IPS DF 6.9 (cell line): ENCODE results near the gene TTC7B.
"Not testable (repeated sequence)": the region's sequence is repeated elsewhere in the genome, so short reads cannot be mapped to it uniquely, and the experiment has no call there.

Experiments used
- DNase-seq: peaks from one replicate; pipeline ENCODE4 v3.0.0-alpha.2; 2013; ENCODE audit warnings: low read depth, low spot score
- H3K27ac ChIP-seq: one replicate; pipeline ENCODE4 v1.5.1; 2013; ENCODE audit warnings: low read length, control low read depth
- H3K27me3 ChIP-seq: 2 replicates; pipeline ENCODE4 v1.6.1; 2013; ENCODE audit warnings: mild to moderate bottlenecking, low read length; ENCODE audit not compliant: control insufficient read depth, insufficient read depth
- H3K36me3 ChIP-seq: 2 replicates; pipeline ENCODE4 v1.6.1; 2013; ENCODE audit warnings: low read length; ENCODE audit not compliant: control insufficient read depth, insufficient read depth
- H3K4me1 ChIP-seq: 2 replicates; pipeline ENCODE4 v1.6.1; 2013; ENCODE audit warnings: low read length; ENCODE audit not compliant: control insufficient read depth, insufficient read depth
- H3K4me3 ChIP-seq: 2 replicates; pipeline ENCODE4 v1.5.1; 2013; ENCODE audit warnings: mild to moderate bottlenecking, low read length
- H3K9me3 ChIP-seq: 2 replicates; pipeline ENCODE4 v1.6.1; 2013; ENCODE audit warnings: low read length, inconsistent platforms; ENCODE audit not compliant: control insufficient read depth, insufficient read depth
- WGBS: extraction: QIAGEN DNeasy Blood & Tissue Kit; methylation state at CpG from one replicate; pipeline ENCODE4 v1.1.7; 2013; ENCODE audit warnings: mixed read lengths, missing lambda C conversion rate; ENCODE audit not compliant: insufficient read length, insufficient coverage; 5-methylcytosine and 5-hydroxymethylcytosine counted together

TTC7B gene, protein sequence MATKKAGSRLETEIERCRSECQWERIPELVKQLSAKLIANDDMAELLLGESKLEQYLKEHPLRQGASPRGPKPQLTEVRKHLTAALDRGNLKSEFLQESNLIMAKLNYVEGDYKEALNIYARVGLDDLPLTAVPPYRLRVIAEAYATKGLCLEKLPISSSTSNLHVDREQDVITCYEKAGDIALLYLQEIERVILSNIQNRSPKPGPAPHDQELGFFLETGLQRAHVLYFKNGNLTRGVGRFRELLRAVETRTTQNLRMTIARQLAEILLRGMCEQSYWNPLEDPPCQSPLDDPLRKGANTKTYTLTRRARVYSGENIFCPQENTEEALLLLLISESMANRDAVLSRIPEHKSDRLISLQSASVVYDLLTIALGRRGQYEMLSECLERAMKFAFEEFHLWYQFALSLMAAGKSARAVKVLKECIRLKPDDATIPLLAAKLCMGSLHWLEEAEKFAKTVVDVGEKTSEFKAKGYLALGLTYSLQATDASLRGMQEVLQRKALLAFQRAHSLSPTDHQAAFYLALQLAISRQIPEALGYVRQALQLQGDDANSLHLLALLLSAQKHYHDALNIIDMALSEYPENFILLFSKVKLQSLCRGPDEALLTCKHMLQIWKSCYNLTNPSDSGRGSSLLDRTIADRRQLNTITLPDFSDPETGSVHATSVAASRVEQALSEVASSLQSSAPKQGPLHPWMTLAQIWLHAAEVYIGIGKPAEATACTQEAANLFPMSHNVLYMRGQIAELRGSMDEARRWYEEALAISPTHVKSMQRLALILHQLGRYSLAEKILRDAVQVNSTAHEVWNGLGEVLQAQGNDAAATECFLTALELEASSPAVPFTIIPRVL

GRCh38 chr14:90815822-90816662 is at the start of gene TTC7B:
Gene TTC7B, minus strand, starts transcription at chr14:90816430. Its CDS starts 135 bp downstream, at chr14:90816295.
- no peak for DNase-seq
- no peaks in the 10 kb centered on the region for H3K36me3 ChIP-seq
- H3K9me3 ChIP-seq = no peaks in the 10 kb centered on the region
- H3K4me1 ChIP-seq = no peaks in the 10 kb centered on the region; the same call in 1 of the 2 replicates
- H3K27me3 ChIP-seq = no peaks in the 10 kb centered on the region
- peak within 1 kb of the TSS; percentile 84 for H3K4me3 ChIP-seq
- no CpG with 5 or more reads among the region's 111 CpGs for WGBS
- no peak within 1 kb of the TSS for H3K27ac ChIP-seq

DNA sequence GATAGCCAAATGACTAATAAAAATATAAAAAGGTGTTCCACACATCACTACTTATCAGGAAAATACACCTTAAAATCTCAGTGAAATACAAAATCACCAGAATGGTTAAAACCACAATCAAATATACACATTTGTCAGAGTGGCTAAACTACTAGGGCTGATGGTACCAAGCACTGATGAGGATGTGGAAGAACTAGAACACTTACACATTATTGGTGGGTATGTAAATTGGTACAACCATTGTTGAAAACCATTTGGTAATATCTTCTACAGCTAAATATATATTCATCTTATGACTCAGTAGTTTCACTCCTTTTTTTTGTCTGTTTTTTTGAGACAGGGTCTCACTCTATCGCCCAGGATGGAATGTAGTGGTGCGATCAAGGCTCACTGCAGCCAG is 48.5 kb upstream of the TTC7B start:
- no peak overlapping the region for H3K27ac ChIP-seq
- DNase-seq = no peak
- no peaks in the 10 kb centered on the region for H3K4me1 ChIP-seq
- no peaks in the 10 kb centered on the region for H3K36me3 ChIP-seq
- H3K9me3 ChIP-seq = no peaks in the 10 kb centered on the region
- H3K4me3 ChIP-seq = no peak overlapping the region
- no CpG with 5 or more reads among the region's 2 CpGs for WGBS
- no peaks in the 10 kb centered on the region for H3K27me3 ChIP-seq

- no peaks in the 10 kb centered on the region for H3K4me1 ChIP-seq
- WGBS = no CpG with 5 or more reads among the region's 5 CpGs
- no peak overlapping the region for H3K4me3 ChIP-seq
- no peaks in the 10 kb centered on the region for H3K36me3 ChIP-seq
- H3K27me3 ChIP-seq = no peaks in the 10 kb centered on the region
- DNase-seq = no peak
- no peaks in the 10 kb centered on the region for H3K9me3 ChIP-seq
- no peak overlapping the region for H3K27ac ChIP-seq
These were observed 42.3 kb upstream of the TTC7B start for GRCh38 chr14:90858511-90858910.

DNA sequence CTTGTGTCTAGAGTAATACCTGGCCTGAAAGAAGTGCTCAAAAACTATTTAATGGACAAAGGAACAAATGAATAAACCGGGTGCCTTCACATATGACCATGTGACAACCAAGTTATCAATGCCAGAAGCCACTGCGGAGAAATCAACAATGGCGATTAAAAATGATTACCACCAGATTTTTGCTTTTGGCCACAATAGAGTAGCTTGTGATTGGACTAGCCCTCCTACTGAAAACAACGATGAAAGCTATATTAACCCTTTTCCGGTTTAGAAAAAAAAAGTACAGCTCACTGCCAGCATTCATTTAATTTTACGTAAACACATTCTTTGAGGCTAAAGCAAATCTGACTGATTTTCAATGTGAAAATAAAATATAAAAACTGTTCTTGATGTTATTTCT is 41.6 kb upstream of the TTC7B start:
- Histone ChIP-seq H3K27me3 (no peaks in the 10 kb centered on the region), H3K36me3 (no peaks in the 10 kb centered on the region), H3K4me1 (no peaks in the 10 kb centered on the region), H3K27ac (no peak overlapping the region), H3K4me3 (no peak overlapping the region), H3K9me3 (no peaks in the 10 kb centered on the region)
- WGBS = no CpG with 5 or more reads among the region's 6 CpGs
- DNase-seq = no peak

GRCh38 chr14:90856115-90856514 is 39.9 kb upstream of the TTC7B start:
- H3K4me3 ChIP-seq, H3K9me3 ChIP-seq, H3K27ac ChIP-seq, DNase-seq, H3K36me3 ChIP-seq, H3K27me3 ChIP-seq, H3K4me1 ChIP-seq: not testable (repeated sequence)
- no CpG with 5 or more reads among the region's 5 CpGs for WGBS

GRCh38 chr14:90853116-90853515 is 36.9 kb upstream of the TTC7B start:
- H3K27me3 ChIP-seq = no peaks in the 10 kb centered on the region
- no peaks in the 10 kb centered on the region for H3K36me3 ChIP-seq
- H3K27ac ChIP-seq = no peak overlapping the region
- 0 out of 2 replicates have a peak, but pooled peaks cover 1% of the 10 kb centered on the region for H3K4me1 ChIP-seq
- H3K9me3 ChIP-seq = no peaks in the 10 kb centered on the region
- no peak overlapping the region for H3K4me3 ChIP-seq
- DNase-seq = no peak

DNA sequence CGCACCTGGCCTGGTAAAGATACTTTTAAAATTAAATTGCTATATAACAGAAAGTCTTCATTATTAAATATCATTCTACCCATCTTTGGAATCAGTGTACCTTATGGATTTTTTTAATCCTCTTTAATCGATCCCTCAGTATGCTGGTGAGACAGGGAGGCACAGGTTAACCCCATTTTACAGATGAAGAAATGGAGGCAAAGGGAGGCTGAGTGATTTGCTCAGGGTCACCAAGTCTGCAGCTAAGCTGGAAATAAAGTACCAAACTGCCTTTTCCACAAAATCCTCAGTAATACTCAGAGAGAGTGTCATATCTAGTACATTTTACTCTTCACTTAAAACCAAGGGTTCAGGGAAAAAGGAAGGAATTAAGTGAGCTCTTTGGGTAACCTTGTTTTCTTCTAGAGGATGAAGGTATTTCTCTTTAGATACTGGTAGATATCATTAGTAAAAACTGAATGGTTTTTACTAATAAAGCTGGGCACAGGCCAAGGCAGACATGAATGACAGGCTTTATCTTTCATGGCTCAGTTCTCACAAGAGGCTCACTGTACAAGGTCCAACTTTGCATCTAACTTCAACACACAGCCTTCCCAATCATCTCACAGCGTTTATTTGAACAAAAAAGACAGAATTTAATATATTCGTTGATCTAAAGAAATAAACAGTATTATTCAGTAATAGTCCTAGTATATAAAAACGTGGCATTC is 35.3 kb upstream of the TTC7B start:
- DNase-seq = no peak
- 0 out of 2 replicates have a peak, but pooled peaks cover 1% of the 10 kb centered on the region for H3K4me1 ChIP-seq
- H3K27ac ChIP-seq = no peak overlapping the region
- H3K9me3 ChIP-seq = no peaks in the 10 kb centered on the region
- H3K27me3 ChIP-seq = no peaks in the 10 kb centered on the region
- no peaks in the 10 kb centered on the region for H3K36me3 ChIP-seq
- no CpG with 5 or more reads among the region's 5 CpGs for WGBS
- no peak overlapping the region for H3K4me3 ChIP-seq

GRCh38 chr14:90850487-90850886 is 34.3 kb upstream of the TTC7B start:
- Histone ChIP-seq H3K27me3 (no peaks in the 10 kb centered on the region), H3K4me1 (0 out of 2 replicates have a peak, but pooled peaks cover 1% of the 10 kb centered on the region), H3K9me3 (no peaks in the 10 kb centered on the region), H3K36me3 (no peaks in the 10 kb centered on the region), H3K4me3 (no peak overlapping the region), H3K27ac (no peak overlapping the region)
- no peak for DNase-seq
- no CpG with 5 or more reads among the region's 3 CpGs for WGBS

DNA sequence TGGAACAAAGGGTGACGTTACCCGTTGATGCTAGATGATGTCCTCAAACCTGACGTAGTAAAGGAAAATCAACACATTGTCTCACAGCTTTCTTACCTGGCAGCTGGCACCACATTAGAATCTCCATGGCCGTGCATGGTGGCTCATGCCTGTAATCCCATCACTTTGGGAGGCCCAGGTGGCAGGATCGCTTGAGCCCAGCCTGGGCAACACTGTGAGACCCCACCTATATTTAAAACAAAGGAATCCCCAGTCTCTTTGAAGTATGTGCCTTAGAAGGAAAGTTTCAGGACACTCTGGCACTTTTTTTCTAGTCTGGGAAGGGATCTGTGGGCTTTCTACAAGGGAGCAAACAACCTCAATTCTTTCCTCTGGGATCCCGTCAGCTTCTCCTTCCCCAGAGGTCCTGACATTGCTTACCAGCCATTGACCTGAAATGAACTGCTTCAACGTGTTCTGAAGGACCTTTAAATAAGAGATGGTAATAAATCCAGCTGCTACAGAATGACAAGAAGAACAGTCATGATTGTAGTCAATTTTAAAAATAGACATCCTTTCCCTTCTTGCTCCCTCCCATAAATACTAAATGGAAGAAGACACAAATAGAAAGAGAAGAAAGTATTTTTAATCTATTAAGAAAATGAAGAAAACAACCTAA is 33.7 kb upstream of the TTC7B start:
- no peak for DNase-seq
- Histone ChIP-seq H3K9me3 (no peaks in the 10 kb centered on the region), H3K4me3 (no peak overlapping the region), H3K27ac (no peak overlapping the region), H3K36me3 (no peaks in the 10 kb centered on the region), H3K4me1 (0 out of 2 replicates have a peak, but pooled peaks cover 1% of the 10 kb centered on the region), H3K27me3 (no peaks in the 10 kb centered on the region)
- WGBS = no CpG with 5 or more reads among the region's 7 CpGs
